Measurements from ENCODE around the gene ZNF331. TPM values are rescaled to one million over a fixed set of nuclear protein-coding genes. Genes with fewer than 3 reads are reported as not detected.

The ZNF331 gene
- total and polyA plus RNA-seq, 2 of the 8 experiments (the other 6 are each of a cell fraction or from before 2014, with no cell fraction given), result 30.0 to 44.1 TPM

GRCh38 chr19:53504885-53505284 is 33.1 kb upstream of the ZNF331 start:
- Histone ChIP-seq H3K4me1 (replicated peaks in 1 of 4; ENCODE audit: control insufficient read depth in 3 of 4, insufficient read depth in 4 of 4, low read length in 3 of 4) (peaks cover 0 to 4% (median 1%) of the 10 kb centered on the region in 4 experiments; a peak in 2 of 7 replicates), H3K36me3 (ENCODE audit: control insufficient read depth in 2 of 4, insufficient read depth in 4 of 4, low read length in 3 of 4) (no peaks in the 10 kb centered on the region), H4K20me1 (replicated peaks in 1 of 2; ENCODE audit: control insufficient read depth in 1 of 2, insufficient read depth in 2 of 2, low read length in 2 of 2) (no peaks in the 10 kb centered on the region), H3K79me1 (ENCODE audit: low read depth, low read length) (no peaks in the 10 kb centered on the region), H2BK20ac (ENCODE audit: low read length) (no peak overlapping the region), H3K56ac (replicated peaks; ENCODE audit: insufficient read length, low read depth, low read length) (no peak overlapping the region), H2BK12ac (ENCODE audit: low read depth, low read length) (peak overlapping the region; percentile 39; the same call in 1 of the 2 replicates), H3K18ac (ENCODE audit: extremely low read depth, low read length) (no peak overlapping the region), H4K5ac (ENCODE audit: insufficient read length, low read depth, low read length) (no peak overlapping the region), H2BK5ac (ENCODE audit: low read depth, low read length) (no peak overlapping the region; the same call in 1 of the 2 replicates), H3K27me3 (replicated peaks in 1 of 4; ENCODE audit: control insufficient read depth in 3 of 4, extremely low read depth in 1 of 4, insufficient read depth in 3 of 4, low read length in 3 of 4) (no peaks in the 10 kb centered on the region), H4K91ac (replicated peaks; ENCODE audit: insufficient read length, low read length) (no peak overlapping the region), H2BK120ac (replicated peaks; ENCODE audit: low read depth, low read length) (no peak overlapping the region), H3K9me3 (ENCODE audit: insufficient read depth in 2 of 2, low read depth in 1 of 2, low read length in 1 of 2) (no peaks in the 10 kb centered on the region), H2BK15ac (ENCODE audit: low read length) (no peak overlapping the region), H3K23ac (ENCODE audit: insufficient read length) (no peak overlapping the region), H3K4me2 (ENCODE audit: insufficient read depth in 1 of 2, low read depth in 2 of 2, low read length in 2 of 2) (peak overlapping the region; percentile 1 to 78; a peak in 1 of 4 replicates), H3K9ac (replicated peaks in 1 of 4; ENCODE audit: extremely low read depth in 1 of 4, low read depth in 3 of 4, low read length in 3 of 4) (no peak overlapping the region; a peak in 1 of 7 replicates), H3K23me2 (ENCODE audit: low read depth, low read length) (no peaks in the 10 kb centered on the region; the same call in 1 of the 2 replicates), H3K4ac (replicated peaks; ENCODE audit: insufficient read length, low read depth, low read length) (no peak overlapping the region), H3K4me3 (ENCODE audit: extremely low read depth in 1 of 4, insufficient read depth in 2 of 4, low read depth in 3 of 4, low read length in 4 of 4) (no peak overlapping the region; a peak in 1 of 8 replicates), H3K79me2 (ENCODE audit: control insufficient read depth in 1 of 2, insufficient read depth in 2 of 2, low read length in 2 of 2) (no peaks in the 10 kb centered on the region), H3K14ac (ENCODE audit: insufficient read length) (no peak overlapping the region), H4K8ac (ENCODE audit: extremely low read depth, insufficient read depth, low read length) (no peak overlapping the region), H3K27ac (ENCODE audit: low read depth, low read length) (no peak overlapping the region), H2AFZ (ENCODE audit: low read length) (no peak overlapping the region), H2AK5ac (ENCODE audit: low read depth, low read length) (no peak overlapping the region)
- CTCF ChIA-PET (ENCODE audit: partially characterized antibody), result interaction anchor here (0.5 to 1.5 kb wide), 5 partner anchors 12 to 245 kb away, joined by 3 to 4 read pairs (median 3); no protein-coding TSS in a partner anchor
- 89% methylated on average over 7 of the region's 7 CpGs; no CpG with 5 or more reads in 1 of the 2 experiments for WGBS, 2 experiments (ENCODE audit: extremely low coverage in 1 of 2, insufficient coverage in 1 of 2, insufficient read length in 1 of 2, insufficient replicate concordance in 2 of 2, low coverage in 1 of 2, low lambda C conversion rate in 2 of 2, missing lambda C conversion rate in 1 of 2)
- FAIRE-seq (no peak), DNase-seq (ENCODE audit: low read depth in 1 of 2, low spot score in 2 of 2) (no peak)
- no peak for TF ChIP-seq PHF8 (conservative IDR thresholded peaks at IDR 0.05; ENCODE audit: low read depth, low read length)
- TF ChIP-seq ATF3 (IDR thresholded peaks at IDR 0.05; ENCODE audit: insufficient read depth, low read depth, low read length), result no peak
- no peak for TF ChIP-seq SUZ12 (IDR thresholded peaks at IDR 0.05; ENCODE audit: low read length)
- no peak for TF ChIP-seq POU5F1 (IDR thresholded peaks at IDR 0.05; ENCODE audit: low read depth, low read length)
- no peak for TF ChIP-seq CHD1 (IDR thresholded peaks at IDR 0.05; ENCODE audit: low read depth, low read length)
- TF ChIP-seq GTF2F1 (IDR thresholded peaks at IDR 0.05; ENCODE audit: borderline replicate concordance, low read depth, low read length), result no peak
- TF ChIP-seq TAF7 (optimal IDR thresholded peaks at IDR 0.05; ENCODE audit: borderline replicate concordance, low read depth, low read length), result no peak
- no peak for TF ChIP-seq SP1 (IDR thresholded peaks at IDR 0.05; ENCODE audit: low read depth, low read length)
- TF ChIP-seq CTBP2 (IDR thresholded peaks at IDR 0.05; ENCODE audit: borderline replicate concordance, insufficient read depth, insufficient read length, low read length), result no peak
- TF ChIP-seq JUN (IDR thresholded peaks at IDR 0.05; ENCODE audit: low read depth, low read length), result no peak
- no peak for TF ChIP-seq KDM4A (IDR thresholded peaks at IDR 0.05; ENCODE audit: low read depth, low read length, severe bottlenecking)
- POLR2A ChIA-PET (ENCODE audit: partially characterized antibody), result interaction anchor here (0.7 kb wide), 1 partner anchor 259 kb away, joined by 3 read pairs; no protein-coding TSS in a partner anchor

Measured in H1 (cell line).